ENCODE results near the gene COP1. TPM values are rescaled to one million over a fixed set of nuclear protein-coding genes. Genes with fewer than 3 reads are reported as not detected.

Gene COP1
- total RNA-seq, 2 experiments from 2014 or later: 33.8 to 36.9 TPM

GRCh38 chr1:176056312-176056711, 150.8 kb downstream of the COP1 start:
- POLR2A ChIA-PET: no interaction called here
- intact Hi-C loops (cut with micrococcal nuclease): no loop called here
- H3K36me3 Mint-ChIP-seq (ENCODE audit: low read depth): peaks cover 7% of the 10 kb centered on the region

GRCh38 chr1:176055398-176055797, 151.7 kb downstream of the COP1 start:
- H3K36me3 Mint-ChIP-seq (ENCODE audit: low read depth): peaks cover 9% of the 10 kb centered on the region
- DNase-seq (no peak), ATAC-seq (no peak)
- H3K4me1 Mint-ChIP-seq (ENCODE audit: low read depth): peaks cover 2% of the 10 kb centered on the region
- H3K9me3 Mint-ChIP-seq: no peaks in the 10 kb centered on the region
- TF ChIP-seq CTCF (IDR thresholded peaks at IDR 0.05): no peak
- POLR2A ChIA-PET: no interaction called here
- H3K27me3 Mint-ChIP-seq: no peaks in the 10 kb centered on the region
- H3K4me3 Mint-ChIP-seq: no peak overlapping the region
- intact Hi-C loops (cut with micrococcal nuclease): no loop called here
- H3K27ac Mint-ChIP-seq: no peak overlapping the region
- CTCF ChIA-PET: interaction anchor here (0.7 kb wide), 1 partner anchor 19 kb away, joined by 3 read pairs; no protein-coding TSS in a partner anchor

More at GRCh38 chr1:176056312-176056711, 150.8 kb downstream of the COP1 start:
- CTCF ChIA-PET: no interaction called here
- DNase-seq (no peak), ATAC-seq (no peak)
- H3K4me3 Mint-ChIP-seq: no peak overlapping the region
- no peaks in the 10 kb centered on the region for H3K27me3 Mint-ChIP-seq
- H3K4me1 Mint-ChIP-seq (ENCODE audit: low read depth): peaks cover 2% of the 10 kb centered on the region
- H3K27ac Mint-ChIP-seq: no peak overlapping the region
- H3K9me3 Mint-ChIP-seq: no peaks in the 10 kb centered on the region
- TF ChIP-seq CTCF (IDR thresholded peaks at IDR 0.05): no peak

- Mint-ChIP-seq H3K9me3 (no peaks in the 10 kb centered on the region), H3K36me3 (ENCODE audit: low read depth) (peaks cover 6% of the 10 kb centered on the region), H3K4me1 (ENCODE audit: low read depth) (peaks cover 2% of the 10 kb centered on the region), H3K27ac (no peak overlapping the region), H3K27me3 (no peaks in the 10 kb centered on the region), H3K4me3 (no peak overlapping the region)
- TF ChIP-seq CTCF (IDR thresholded peaks at IDR 0.05): no peak
- ATAC-seq (no peak), DNase-seq (no peak)
- POLR2A ChIA-PET: no interaction called here
- CTCF ChIA-PET: no interaction called here
- intact Hi-C loops (cut with micrococcal nuclease): no loop called here
Observed at GRCh38 chr1:176051902-176052518, 155.1 kb downstream of the COP1 start.

GRCh38 chr1:176051402-176051801, 155.7 kb downstream of the COP1 start:
- POLR2A ChIA-PET: no interaction called here

GRCh38 chr1:176049582-176049981, 157.5 kb downstream of the COP1 start:
- Mint-ChIP-seq H3K4me1 (ENCODE audit: low read depth) (no peaks in the 10 kb centered on the region), H3K27me3 (no peaks in the 10 kb centered on the region), H3K27ac (no peak overlapping the region), H3K9me3 (no peaks in the 10 kb centered on the region), H3K4me3 (no peak overlapping the region), H3K36me3 (ENCODE audit: low read depth) (peaks cover 3% of the 10 kb centered on the region)
- TF ChIP-seq CTCF (IDR thresholded peaks at IDR 0.05): no peak
- DNase-seq (no peak), ATAC-seq (no peak)
- ChIA-PET POLR2A (no interaction called here), CTCF (no interaction called here)
- intact Hi-C loops (cut with micrococcal nuclease): no loop called here

More at GRCh38 chr1:176051402-176051801, 155.7 kb downstream of the COP1 start:
- intact Hi-C loops (cut with micrococcal nuclease): no loop called here
- DNase-seq (no peak), ATAC-seq (no peak)
- CTCF ChIA-PET: no interaction called here
- Mint-ChIP-seq H3K27me3 (no peaks in the 10 kb centered on the region), H3K4me1 (ENCODE audit: low read depth) (peaks cover 2% of the 10 kb centered on the region), H3K4me3 (no peak overlapping the region), H3K9me3 (no peaks in the 10 kb centered on the region), H3K36me3 (ENCODE audit: low read depth) (peaks cover 6% of the 10 kb centered on the region), H3K27ac (no peak overlapping the region)
- no peak for TF ChIP-seq CTCF (IDR thresholded peaks at IDR 0.05)

Measured in activated CD8-positive, alpha-beta T cell treated with anti-CD3 and anti-CD28 coated beads for 36 hours (primary cell).